ENCODE results near the gene PPP1CB.

DNA sequence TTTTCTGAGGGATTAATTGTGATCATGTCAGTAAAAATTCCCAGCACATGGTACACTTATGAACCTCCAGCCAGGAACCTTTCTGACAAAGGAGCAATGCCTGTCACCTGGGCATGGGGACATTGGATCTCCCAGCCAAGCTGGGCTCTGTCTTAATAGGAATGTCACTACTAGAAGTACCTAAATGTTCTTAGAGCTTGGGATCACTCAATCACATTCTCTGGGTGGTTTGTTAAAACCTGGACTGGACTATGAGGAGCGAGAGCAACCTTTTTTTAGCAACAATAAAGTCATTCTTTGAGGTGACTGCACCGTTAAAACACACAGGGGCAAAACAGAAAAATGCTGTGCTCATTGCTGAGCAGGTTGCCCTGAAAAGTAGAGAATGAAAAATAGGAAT is 6.4 kb upstream of the PPP1CB start:
- no peak for TF ChIP-seq KDM5A (IDR thresholded peaks at IDR 0.05)
- TF ChIP-seq, protein P1, sequence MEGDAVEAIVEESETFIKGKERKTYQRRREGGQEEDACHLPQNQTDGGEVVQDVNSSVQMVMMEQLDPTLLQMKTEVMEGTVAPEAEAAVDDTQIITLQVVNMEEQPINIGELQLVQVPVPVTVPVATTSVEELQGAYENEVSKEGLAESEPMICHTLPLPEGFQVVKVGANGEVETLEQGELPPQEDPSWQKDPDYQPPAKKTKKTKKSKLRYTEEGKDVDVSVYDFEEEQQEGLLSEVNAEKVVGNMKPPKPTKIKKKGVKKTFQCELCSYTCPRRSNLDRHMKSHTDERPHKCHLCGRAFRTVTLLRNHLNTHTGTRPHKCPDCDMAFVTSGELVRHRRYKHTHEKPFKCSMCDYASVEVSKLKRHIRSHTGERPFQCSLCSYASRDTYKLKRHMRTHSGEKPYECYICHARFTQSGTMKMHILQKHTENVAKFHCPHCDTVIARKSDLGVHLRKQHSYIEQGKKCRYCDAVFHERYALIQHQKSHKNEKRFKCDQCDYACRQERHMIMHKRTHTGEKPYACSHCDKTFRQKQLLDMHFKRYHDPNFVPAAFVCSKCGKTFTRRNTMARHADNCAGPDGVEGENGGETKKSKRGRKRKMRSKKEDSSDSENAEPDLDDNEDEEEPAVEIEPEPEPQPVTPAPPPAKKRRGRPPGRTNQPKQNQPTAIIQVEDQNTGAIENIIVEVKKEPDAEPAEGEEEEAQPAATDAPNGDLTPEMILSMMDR (IDR thresholded peaks at IDR 0.05) = no peak
- TF ChIP-seq GATA3 (IDR thresholded peaks at IDR 0.05; ENCODE audit: borderline replicate concordance) = no peak
